ENCODE results near the gene GPR18.
"Not testable (repeated sequence)": the region's sequence is repeated elsewhere in the genome, so short reads cannot be mapped to it uniquely, and the experiment has no call there.

DNA sequence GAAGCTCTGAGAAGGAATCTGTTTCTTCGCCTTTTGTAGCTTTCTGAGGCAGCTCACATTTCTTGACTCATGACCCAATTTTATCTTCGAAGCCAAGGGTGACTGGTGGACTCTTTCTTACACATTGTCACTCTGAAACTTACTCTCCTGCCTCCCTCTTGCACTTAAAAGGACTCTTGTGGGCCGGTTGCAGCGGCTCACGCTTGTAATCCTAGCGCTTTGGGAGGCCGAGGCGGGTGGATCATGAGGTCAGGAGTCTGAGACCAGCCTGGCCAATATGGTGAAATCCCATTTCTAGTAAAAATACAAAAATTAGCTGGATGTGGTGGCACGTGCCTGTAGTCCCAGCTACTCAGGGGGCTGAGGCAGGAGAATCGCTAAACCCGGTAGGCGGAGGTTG lies 27.6 kb downstream of the GPR18 start:
- TF ChIP-seq, protein P1, sequence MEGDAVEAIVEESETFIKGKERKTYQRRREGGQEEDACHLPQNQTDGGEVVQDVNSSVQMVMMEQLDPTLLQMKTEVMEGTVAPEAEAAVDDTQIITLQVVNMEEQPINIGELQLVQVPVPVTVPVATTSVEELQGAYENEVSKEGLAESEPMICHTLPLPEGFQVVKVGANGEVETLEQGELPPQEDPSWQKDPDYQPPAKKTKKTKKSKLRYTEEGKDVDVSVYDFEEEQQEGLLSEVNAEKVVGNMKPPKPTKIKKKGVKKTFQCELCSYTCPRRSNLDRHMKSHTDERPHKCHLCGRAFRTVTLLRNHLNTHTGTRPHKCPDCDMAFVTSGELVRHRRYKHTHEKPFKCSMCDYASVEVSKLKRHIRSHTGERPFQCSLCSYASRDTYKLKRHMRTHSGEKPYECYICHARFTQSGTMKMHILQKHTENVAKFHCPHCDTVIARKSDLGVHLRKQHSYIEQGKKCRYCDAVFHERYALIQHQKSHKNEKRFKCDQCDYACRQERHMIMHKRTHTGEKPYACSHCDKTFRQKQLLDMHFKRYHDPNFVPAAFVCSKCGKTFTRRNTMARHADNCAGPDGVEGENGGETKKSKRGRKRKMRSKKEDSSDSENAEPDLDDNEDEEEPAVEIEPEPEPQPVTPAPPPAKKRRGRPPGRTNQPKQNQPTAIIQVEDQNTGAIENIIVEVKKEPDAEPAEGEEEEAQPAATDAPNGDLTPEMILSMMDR (conservative IDR thresholded peaks at IDR 0.05; ENCODE audit: low read length) = not testable (repeated sequence)
- not testable (repeated sequence) for TF ChIP-seq EZH2phosphoT487 (IDR thresholded peaks at IDR 0.05; ENCODE audit: borderline replicate concordance, low read depth, low read length)

Data from OCI-LY7 (cell line).